CD14-positive monocyte (primary cell): ENCODE results near the gene PDZD8. TPM values are rescaled to one million over a fixed set of nuclear protein-coding genes. Genes with fewer than 3 reads are reported as not detected.

ENCODE experiments used
- DNase-seq, 3 donors: peaks; one replicate each; pipeline ENCODE4 v3.0.0-alpha.2; 2011 to 2022
- H2AFZ ChIP-seq: 2 replicates; pipeline ENCODE4 v1.6.0; 2012; ENCODE audit warnings: mild to moderate bottlenecking, low read depth, low read length, inconsistent platforms; ENCODE audit not compliant: insufficient read depth, poor library complexity, severe bottlenecking
- H3K27ac ChIP-seq, 2 donors: 1 replicate in 1 of 2; 2 replicates in 1 of 2; pipeline ENCODE4 v1.5.1; 2012 to 2013; ENCODE audit warnings: low read length in 2 of 2, control low read depth in 1 of 2, inconsistent platforms in 1 of 2, low read depth in 1 of 2, mild to moderate bottlenecking in 1 of 2
- H3K27me3 ChIP-seq, 2 donors: one replicate each; pipeline versions ENCODE4 v1.6.0 to v1.6.1; 2011 to 2013; ENCODE audit warnings: low read length in 2 of 2; ENCODE audit not compliant: control insufficient read depth in 2 of 2, insufficient read depth in 2 of 2
- H3K36me3 ChIP-seq, 2 donors: replicated peaks in 1 of 2; 1 replicate in 1 of 2; 2 replicates in 1 of 2; pipeline versions ENCODE4 v1.5.1 to v1.6.1; 2012 to 2013; ENCODE audit warnings: low read length in 2 of 2, control low read depth in 1 of 2, inconsistent platforms in 1 of 2, mild to moderate bottlenecking in 1 of 2; ENCODE audit not compliant: insufficient read depth in 2 of 2, control insufficient read depth in 1 of 2
- H3K4me1 ChIP-seq, 2 donors: 1 replicate in 1 of 2; 2 replicates in 1 of 2; pipeline versions ENCODE4 v1.5.1 to v1.6.1; 2012 to 2013; ENCODE audit warnings: low read length in 2 of 2, control low read depth in 1 of 2, inconsistent platforms in 1 of 2, mild to moderate bottlenecking in 1 of 2, moderate library complexity in 1 of 2; ENCODE audit not compliant: insufficient read depth in 2 of 2, control insufficient read depth in 1 of 2
- H3K4me2 ChIP-seq: replicated peaks from 2 replicates; pipeline ENCODE3; 2012; ENCODE audit warnings: low read length, moderate library complexity, mild to moderate bottlenecking; ENCODE audit not compliant: poor library complexity, severe bottlenecking; ENCODE audit errors: extremely low read depth
- H3K4me3 ChIP-seq, 3 experiments: fragments of 200-600 bp in 1 of 3; sonication (generic) in 1 of 3; replicated peaks in 1 of 3; 1 replicate in 2 of 3; 2 replicates in 1 of 3; pipeline ENCODE4 v1.5.1; 2011 to 2013; ENCODE audit warnings: low read length in 3 of 3, mild to moderate bottlenecking in 3 of 3, control low read depth in 2 of 3, low read depth in 2 of 3, inconsistent platforms in 1 of 3, moderate library complexity in 1 of 3
- H3K79me2 ChIP-seq: 2 replicates; pipeline ENCODE4 v1.6.0; 2012; ENCODE audit warnings: mild to moderate bottlenecking, control low read depth, inconsistent platforms, low read length, moderate library complexity; ENCODE audit not compliant: insufficient read depth
- H3K9ac ChIP-seq: 2 replicates; pipeline ENCODE4 v1.6.0; 2017; ENCODE audit warnings: low read length, mild to moderate bottlenecking; ENCODE audit not compliant: insufficient read depth, poor library complexity, severe bottlenecking
- H3K9me3 ChIP-seq, 2 donors: replicated peaks in 1 of 2; 1 replicate in 1 of 2; 2 replicates in 1 of 2; pipeline versions ENCODE4 v1.5.1 to v1.6.1; 2012 to 2013; ENCODE audit warnings: low read length in 2 of 2, control low read depth in 1 of 2; ENCODE audit not compliant: control insufficient read depth in 1 of 2, insufficient read depth in 1 of 2
- H4K20me1 ChIP-seq: 2 replicates; pipeline ENCODE4 v1.6.0; 2012; ENCODE audit warnings: mild to moderate bottlenecking, low read length, control low read depth, moderate library complexity; ENCODE audit not compliant: insufficient read depth
- H3K27ac Mint-ChIP-seq, 7 donors: one replicate each; pipeline ENCODE4 v1.8.0; 2020; ENCODE audit warnings: mild to moderate bottlenecking in 7 of 7, mixed read lengths in 7 of 7, moderate library complexity in 6 of 7, inconsistent platforms in 2 of 7
- H3K27me3 Mint-ChIP-seq, 3 donors: one replicate each; pipeline ENCODE4 v1.8.0; 2021 to 2022; ENCODE audit warnings: low read depth in 3 of 3, mild to moderate bottlenecking in 3 of 3, mixed read lengths in 3 of 3, moderate library complexity in 3 of 3, inconsistent platforms in 1 of 3
- H3K36me3 Mint-ChIP-seq, 2 donors: one replicate each; pipeline ENCODE4 v1.8.0; 2020; ENCODE audit warnings: mixed read lengths in 2 of 2, inconsistent platforms in 1 of 2, mild to moderate bottlenecking in 1 of 2
- H3K4me1 Mint-ChIP-seq: one replicate; pipeline ENCODE4 v1.8.0; 2020; ENCODE audit warnings: mild to moderate bottlenecking, mixed read lengths
- H3K4me3 Mint-ChIP-seq, 2 donors: one replicate each; pipeline ENCODE4 v1.8.0; 2020; ENCODE audit warnings: mild to moderate bottlenecking in 2 of 2, mixed read lengths in 2 of 2, moderate library complexity in 1 of 2
- H3K9me3 Mint-ChIP-seq, 7 donors: one replicate each; pipeline ENCODE4 v1.8.0; 2020 to 2022; ENCODE audit warnings: mixed read lengths in 7 of 7, mild to moderate bottlenecking in 6 of 7, moderate library complexity in 6 of 7, inconsistent platforms in 2 of 7
- WGBS: methylation state at CpG from one replicate; pipeline ENCODE4 v1.1.5; 2013; ENCODE audit warnings: missing lambda C conversion rate; ENCODE audit not compliant: insufficient coverage; 5-methylcytosine and 5-hydroxymethylcytosine counted together
- intact Hi-C, 2 donors: fragments of 100-400 bp; cut with micrococcal nuclease; formaldehyde crosslinking; loops; one replicate each; pipeline versions ENCODE4 v1.15.0 to v1.15.1; 2023
- polyA plus RNA-seq, 3 donors: library from polyadenylated mRNA; depleted of rRNA in 1 of 3; unstranded in 2 of 3; stranded (reverse) in 1 of 3; fragments of 300-500 nt in 2 of 3; fragments of >200 nt in 1 of 3; fragmentation: Illumina TruSeq in 2 of 3; gene quantifications; 1 replicate in 2 of 3; 2 replicates in 1 of 3; pipeline ENCODE4 v1.2.3, GENCODE V29; 2012 to 2021
- TF ChIP-seq, protein P1 (sequence below): fragments of 200-600 bp; IDR thresholded peaks from one replicate; pipeline ENCODE4 v1.8.0; 2022; ENCODE audit warnings: antibody characterized with exemption, mild to moderate bottlenecking

PDZD8 gene
- polyA plus RNA-seq, 3 donors = 4.6 to 104 (median 9.0) TPM

DNA sequence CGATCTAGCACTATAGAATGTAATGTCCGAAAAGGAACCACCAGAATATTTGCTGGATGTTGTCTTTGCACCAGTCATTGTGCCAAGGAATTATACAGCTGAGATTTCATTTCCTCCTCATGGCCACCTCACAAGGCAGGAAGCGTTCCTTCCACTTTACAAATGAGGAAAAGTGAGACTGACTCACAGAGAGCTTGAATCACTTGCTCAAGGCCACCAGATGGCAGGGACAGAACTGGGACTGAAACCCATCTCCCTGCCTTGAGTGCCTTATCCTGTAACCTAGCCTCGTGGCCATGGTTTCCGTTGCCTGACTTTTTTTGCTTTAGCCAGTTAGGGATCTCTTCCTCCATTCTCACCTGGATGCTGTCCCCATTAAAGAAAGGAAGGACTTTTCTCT lies 44.7 kb upstream of the PDZD8 start:
- Histone ChIP-seq H3K4me2 (no peak overlapping the region), H3K36me3 (no peaks in the 10 kb centered on the region), H2AFZ (peak overlapping the region; percentile 21), H3K4me1 (peaks cover 5 to 6% of the 10 kb centered on the region in 2 donors), H3K79me2 (no peaks in the 10 kb centered on the region), H3K4me3 (no peak overlapping the region), H3K27ac (no peak overlapping the region), H3K9ac (no peak overlapping the region), H4K20me1 (no peaks in the 10 kb centered on the region), H3K27me3 (no peaks in the 10 kb centered on the region), H3K9me3 (no peaks in the 10 kb centered on the region)
- DNase-seq = peak in 2 of 3 donors; percentile 25 to 48
- Mint-ChIP-seq H3K4me3 (no peak overlapping the region), H3K36me3 (no peaks in the 10 kb centered on the region), H3K27ac (no peak overlapping the region), H3K4me1 (peaks cover 29% of the 10 kb centered on the region), H3K9me3 (peaks cover 0 to 2% (median 0%) of the 10 kb centered on the region in 7 donors), H3K27me3 (peaks cover 0 to 4% (median 3%) of the 10 kb centered on the region in 3 donors)
- 78% methylated on average over 4 of the region's 5 CpGs for WGBS
- TF ChIP-seq, protein P1, sequence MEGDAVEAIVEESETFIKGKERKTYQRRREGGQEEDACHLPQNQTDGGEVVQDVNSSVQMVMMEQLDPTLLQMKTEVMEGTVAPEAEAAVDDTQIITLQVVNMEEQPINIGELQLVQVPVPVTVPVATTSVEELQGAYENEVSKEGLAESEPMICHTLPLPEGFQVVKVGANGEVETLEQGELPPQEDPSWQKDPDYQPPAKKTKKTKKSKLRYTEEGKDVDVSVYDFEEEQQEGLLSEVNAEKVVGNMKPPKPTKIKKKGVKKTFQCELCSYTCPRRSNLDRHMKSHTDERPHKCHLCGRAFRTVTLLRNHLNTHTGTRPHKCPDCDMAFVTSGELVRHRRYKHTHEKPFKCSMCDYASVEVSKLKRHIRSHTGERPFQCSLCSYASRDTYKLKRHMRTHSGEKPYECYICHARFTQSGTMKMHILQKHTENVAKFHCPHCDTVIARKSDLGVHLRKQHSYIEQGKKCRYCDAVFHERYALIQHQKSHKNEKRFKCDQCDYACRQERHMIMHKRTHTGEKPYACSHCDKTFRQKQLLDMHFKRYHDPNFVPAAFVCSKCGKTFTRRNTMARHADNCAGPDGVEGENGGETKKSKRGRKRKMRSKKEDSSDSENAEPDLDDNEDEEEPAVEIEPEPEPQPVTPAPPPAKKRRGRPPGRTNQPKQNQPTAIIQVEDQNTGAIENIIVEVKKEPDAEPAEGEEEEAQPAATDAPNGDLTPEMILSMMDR = no peak
- intact Hi-C loops = loop anchor here in 1 of 2 donors (10.0 kb wide), 1 partner anchor 825 kb away; no protein-coding TSS in a partner anchor

DNA sequence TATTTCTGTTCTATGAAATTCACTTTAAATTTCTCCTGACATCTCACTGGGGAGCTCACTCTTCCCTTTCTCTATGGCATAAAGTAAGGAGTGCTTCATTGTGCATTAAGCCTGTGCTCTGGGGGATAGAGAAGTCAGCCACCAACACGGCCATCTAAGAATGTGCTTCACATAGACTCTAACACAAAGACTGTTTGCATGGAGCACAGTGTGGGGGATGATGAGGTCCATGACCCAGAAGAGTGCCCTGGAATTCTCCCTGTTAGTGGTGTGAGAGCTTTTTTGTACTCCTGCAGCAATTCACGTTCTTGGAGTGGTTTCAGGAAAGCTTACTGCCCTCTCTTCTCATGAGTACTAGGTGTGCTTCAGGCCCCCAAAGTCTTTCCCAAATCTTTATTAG lies 43.9 kb upstream of the PDZD8 start:
- H3K4me3 Mint-ChIP-seq = no peak overlapping the region
- TF ChIP-seq, protein P1 = no peak
- H3K9me3 Mint-ChIP-seq = peaks cover 0 to 2% (median 0%) of the 10 kb centered on the region in 7 donors
- no peak for DNase-seq
- H3K27ac Mint-ChIP-seq = no peak overlapping the region
- Histone ChIP-seq H3K27ac (no peak overlapping the region), H4K20me1 (no peaks in the 10 kb centered on the region), H3K36me3 (no peaks in the 10 kb centered on the region), H3K9ac (no peak overlapping the region), H3K9me3 (no peaks in the 10 kb centered on the region), H3K27me3 (no peaks in the 10 kb centered on the region), H2AFZ (no peak overlapping the region), H3K4me3 (no peak overlapping the region), H3K79me2 (no peaks in the 10 kb centered on the region), H3K4me1 (peaks cover 5 to 6% of the 10 kb centered on the region in 2 donors), H3K4me2 (no peak overlapping the region)
- no CpG with 5 or more reads among the region's 2 CpGs for WGBS
- H3K4me1 Mint-ChIP-seq = peaks cover 32% of the 10 kb centered on the region
- H3K27me3 Mint-ChIP-seq = peaks cover 0 to 4% (median 3%) of the 10 kb centered on the region in 3 donors
- intact Hi-C loops = no loop called here
- no peaks in the 10 kb centered on the region for H3K36me3 Mint-ChIP-seq
